ENCODE measurements around the gene FRAS1. TPM values are rescaled to one million over a fixed set of nuclear protein-coding genes. Genes with fewer than 3 reads are reported as not detected.

Gene FRAS1
- polyA plus RNA-seq, 1 donor from 2014 or later: 2.8 TPM

DNA sequence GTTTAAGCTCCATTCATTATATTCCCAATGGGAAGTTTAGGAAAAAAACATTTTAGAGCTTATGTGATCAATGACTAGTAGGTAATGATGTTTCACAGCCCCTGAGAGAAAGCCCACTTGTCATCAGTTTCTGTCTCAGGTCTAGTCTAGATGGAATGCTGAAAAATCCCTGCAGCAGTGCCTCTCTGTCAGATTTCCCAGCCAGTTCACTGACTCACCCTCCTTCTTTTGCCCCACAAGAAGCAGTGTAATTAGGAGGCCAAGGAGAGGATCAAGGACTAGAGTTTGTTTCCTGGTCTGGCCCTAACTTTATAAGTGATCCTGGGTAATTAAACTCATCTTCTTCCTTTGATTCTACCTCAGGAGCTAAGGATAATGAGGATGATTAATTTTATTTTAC lies 375.8 kb downstream of the FRAS1 start:
- Histone ChIP-seq H3K27ac (ENCODE audit: low read length) (no peak overlapping the region), H3K36me3 (ENCODE audit: insufficient read depth, low read length) (no peaks in the 10 kb centered on the region), H3K27me3 (ENCODE audit: insufficient read depth, low read depth, low read length) (no peaks in the 10 kb centered on the region), H3K9me2 (ENCODE audit: insufficient read depth, low read length) (no peaks in the 10 kb centered on the region), H3K4me2 (ENCODE audit: low read length) (no peak overlapping the region), H3F3A (ENCODE audit: insufficient read depth, low read length, poor library complexity, severe bottlenecking) (no peaks in the 10 kb centered on the region), H2AFZ (ENCODE audit: low read depth, low read length) (no peak overlapping the region), H3K79me2 (replicated peaks; ENCODE audit: insufficient read depth, low read length) (no peaks in the 10 kb centered on the region), H3K9ac (ENCODE audit: low read length) (no peak overlapping the region), H3K4me3 (ENCODE audit: low read length) (no peak overlapping the region), H4K20me1 (ENCODE audit: insufficient read depth) (no peaks in the 10 kb centered on the region), H3K9me3 (ENCODE audit: low read length) (no peaks in the 10 kb centered on the region)
- no peak for TF ChIP-seq EP300 (conservative IDR thresholded peaks at IDR 0.05; ENCODE audit: poor library complexity, severe bottlenecking)
- TF ChIP-seq SMC3 (conservative IDR thresholded peaks at IDR 0.05; ENCODE audit: poor library complexity): no peak
- TF ChIP-seq, protein P1, sequence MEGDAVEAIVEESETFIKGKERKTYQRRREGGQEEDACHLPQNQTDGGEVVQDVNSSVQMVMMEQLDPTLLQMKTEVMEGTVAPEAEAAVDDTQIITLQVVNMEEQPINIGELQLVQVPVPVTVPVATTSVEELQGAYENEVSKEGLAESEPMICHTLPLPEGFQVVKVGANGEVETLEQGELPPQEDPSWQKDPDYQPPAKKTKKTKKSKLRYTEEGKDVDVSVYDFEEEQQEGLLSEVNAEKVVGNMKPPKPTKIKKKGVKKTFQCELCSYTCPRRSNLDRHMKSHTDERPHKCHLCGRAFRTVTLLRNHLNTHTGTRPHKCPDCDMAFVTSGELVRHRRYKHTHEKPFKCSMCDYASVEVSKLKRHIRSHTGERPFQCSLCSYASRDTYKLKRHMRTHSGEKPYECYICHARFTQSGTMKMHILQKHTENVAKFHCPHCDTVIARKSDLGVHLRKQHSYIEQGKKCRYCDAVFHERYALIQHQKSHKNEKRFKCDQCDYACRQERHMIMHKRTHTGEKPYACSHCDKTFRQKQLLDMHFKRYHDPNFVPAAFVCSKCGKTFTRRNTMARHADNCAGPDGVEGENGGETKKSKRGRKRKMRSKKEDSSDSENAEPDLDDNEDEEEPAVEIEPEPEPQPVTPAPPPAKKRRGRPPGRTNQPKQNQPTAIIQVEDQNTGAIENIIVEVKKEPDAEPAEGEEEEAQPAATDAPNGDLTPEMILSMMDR (IDR thresholded peaks at IDR 0.05; ENCODE audit: poor library complexity, severe bottlenecking): no peak
- TF ChIP-seq MXI1 (conservative IDR thresholded peaks at IDR 0.05; ENCODE audit: poor library complexity, severe bottlenecking): no peak
- TF ChIP-seq TAF1 (IDR thresholded peaks at IDR 0.05; ENCODE audit: low read depth): no peak

DNA sequence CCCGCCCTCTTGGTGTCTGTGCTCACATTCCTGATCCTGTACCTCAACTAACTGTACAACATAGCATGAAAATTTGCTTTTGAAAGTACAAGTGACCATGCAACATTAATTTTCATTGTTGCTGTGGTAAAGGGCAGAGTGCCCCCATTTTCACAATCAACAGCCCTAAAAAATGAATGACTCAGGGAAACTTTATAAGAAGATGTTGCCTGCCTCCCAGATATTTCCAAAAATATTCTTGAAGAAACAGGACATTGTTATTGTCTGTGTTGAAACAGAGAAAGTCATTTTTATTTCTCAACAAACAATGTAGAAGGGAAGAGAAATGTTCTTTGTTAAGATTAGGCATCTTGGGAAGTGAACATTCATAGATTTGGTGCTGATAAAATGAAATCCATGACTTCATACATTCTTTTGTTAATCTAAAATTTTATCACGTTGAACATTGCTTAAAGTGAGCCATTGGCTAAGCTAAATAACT lies 380.5 kb downstream of the FRAS1 start:
- H3K4me2 ChIP-seq (ENCODE audit: low read length): no peak overlapping the region
- no peaks in the 10 kb centered on the region for H3K9me2 ChIP-seq (ENCODE audit: insufficient read depth, low read length)
- H3K27me3 ChIP-seq (ENCODE audit: insufficient read depth, low read depth, low read length): no peaks in the 10 kb centered on the region
- H2AFZ ChIP-seq (ENCODE audit: low read depth, low read length): no peak overlapping the region
- H4K20me1 ChIP-seq (ENCODE audit: insufficient read depth): no peaks in the 10 kb centered on the region
- no peaks in the 10 kb centered on the region for H3K36me3 ChIP-seq (ENCODE audit: insufficient read depth, low read length)
- TF ChIP-seq RAD21 (conservative IDR thresholded peaks at IDR 0.05) (no peak), SMC3 (conservative IDR thresholded peaks at IDR 0.05; ENCODE audit: poor library complexity) (no peak), POLR2AphosphoS5 (IDR thresholded peaks at IDR 0.05) (no peak), MXI1 (conservative IDR thresholded peaks at IDR 0.05; ENCODE audit: poor library complexity, severe bottlenecking) (no peak), TAF1 (IDR thresholded peaks at IDR 0.05; ENCODE audit: low read depth) (no peak), EP300 (conservative IDR thresholded peaks at IDR 0.05; ENCODE audit: poor library complexity, severe bottlenecking) (no peak), EZH2 (IDR thresholded peaks at IDR 0.05; ENCODE audit: borderline replicate concordance, insufficient read depth, low read length, poor library complexity, severe bottlenecking) (no peak)
- TF ChIP-seq, protein P1 (IDR thresholded peaks at IDR 0.05; ENCODE audit: poor library complexity, severe bottlenecking): no peak
- H3K79me2 ChIP-seq (replicated peaks; ENCODE audit: insufficient read depth, low read length): no peaks in the 10 kb centered on the region
- no peak overlapping the region for H3K4me3 ChIP-seq (ENCODE audit: low read length)
- no peak overlapping the region for H3K27ac ChIP-seq (ENCODE audit: low read length)
- peaks cover 6% of the 10 kb centered on the region for H3F3A ChIP-seq (ENCODE audit: insufficient read depth, low read length, poor library complexity, severe bottlenecking)
- H3K9ac ChIP-seq (ENCODE audit: low read length): no peak overlapping the region
- no peaks in the 10 kb centered on the region for H3K9me3 ChIP-seq (ENCODE audit: low read length)

DNA sequence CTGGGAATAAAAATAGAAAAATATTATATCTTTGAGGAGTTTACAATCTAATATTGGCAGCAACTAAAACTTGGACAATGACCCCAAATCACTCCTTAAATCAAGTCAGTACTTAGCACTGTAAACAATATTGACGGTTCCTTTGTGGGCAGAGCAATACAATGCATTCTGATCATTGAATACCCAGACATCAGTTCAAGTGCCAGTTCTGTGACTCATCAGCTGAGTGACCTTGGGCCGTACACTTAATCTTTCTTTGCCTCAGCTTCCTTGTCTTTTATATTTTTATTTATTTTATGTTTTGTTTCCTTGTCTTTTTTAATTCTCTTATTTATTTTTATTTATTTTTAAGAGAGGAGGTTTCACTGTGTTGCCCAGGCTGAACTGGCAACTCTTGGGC lies 382.2 kb downstream of the FRAS1 start:
- no peaks in the 10 kb centered on the region for H3K36me3 ChIP-seq (ENCODE audit: insufficient read depth, low read length)
- no peaks in the 10 kb centered on the region for H3K9me3 ChIP-seq (ENCODE audit: low read length)
- H3K4me3 ChIP-seq (ENCODE audit: low read length): no peak overlapping the region
- TF ChIP-seq POLR2AphosphoS5 (IDR thresholded peaks at IDR 0.05) (no peak), TAF1 (IDR thresholded peaks at IDR 0.05; ENCODE audit: low read depth) (no peak), RAD21 (conservative IDR thresholded peaks at IDR 0.05) (no peak), EP300 (conservative IDR thresholded peaks at IDR 0.05; ENCODE audit: poor library complexity, severe bottlenecking) (no peak), SMC3 (conservative IDR thresholded peaks at IDR 0.05; ENCODE audit: poor library complexity) (no peak), MXI1 (conservative IDR thresholded peaks at IDR 0.05; ENCODE audit: poor library complexity, severe bottlenecking) (no peak), EZH2 (IDR thresholded peaks at IDR 0.05; ENCODE audit: borderline replicate concordance, insufficient read depth, low read length, poor library complexity, severe bottlenecking) (no peak)
- TF ChIP-seq, protein P2, sequence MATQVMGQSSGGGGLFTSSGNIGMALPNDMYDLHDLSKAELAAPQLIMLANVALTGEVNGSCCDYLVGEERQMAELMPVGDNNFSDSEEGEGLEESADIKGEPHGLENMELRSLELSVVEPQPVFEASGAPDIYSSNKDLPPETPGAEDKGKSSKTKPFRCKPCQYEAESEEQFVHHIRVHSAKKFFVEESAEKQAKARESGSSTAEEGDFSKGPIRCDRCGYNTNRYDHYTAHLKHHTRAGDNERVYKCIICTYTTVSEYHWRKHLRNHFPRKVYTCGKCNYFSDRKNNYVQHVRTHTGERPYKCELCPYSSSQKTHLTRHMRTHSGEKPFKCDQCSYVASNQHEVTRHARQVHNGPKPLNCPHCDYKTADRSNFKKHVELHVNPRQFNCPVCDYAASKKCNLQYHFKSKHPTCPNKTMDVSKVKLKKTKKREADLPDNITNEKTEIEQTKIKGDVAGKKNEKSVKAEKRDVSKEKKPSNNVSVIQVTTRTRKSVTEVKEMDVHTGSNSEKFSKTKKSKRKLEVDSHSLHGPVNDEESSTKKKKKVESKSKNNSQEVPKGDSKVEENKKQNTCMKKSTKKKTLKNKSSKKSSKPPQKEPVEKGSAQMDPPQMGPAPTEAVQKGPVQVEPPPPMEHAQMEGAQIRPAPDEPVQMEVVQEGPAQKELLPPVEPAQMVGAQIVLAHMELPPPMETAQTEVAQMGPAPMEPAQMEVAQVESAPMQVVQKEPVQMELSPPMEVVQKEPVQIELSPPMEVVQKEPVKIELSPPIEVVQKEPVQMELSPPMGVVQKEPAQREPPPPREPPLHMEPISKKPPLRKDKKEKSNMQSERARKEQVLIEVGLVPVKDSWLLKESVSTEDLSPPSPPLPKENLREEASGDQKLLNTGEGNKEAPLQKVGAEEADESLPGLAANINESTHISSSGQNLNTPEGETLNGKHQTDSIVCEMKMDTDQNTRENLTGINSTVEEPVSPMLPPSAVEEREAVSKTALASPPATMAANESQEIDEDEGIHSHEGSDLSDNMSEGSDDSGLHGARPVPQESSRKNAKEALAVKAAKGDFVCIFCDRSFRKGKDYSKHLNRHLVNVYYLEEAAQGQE (IDR thresholded peaks at IDR 0.05; ENCODE audit: borderline replicate concordance): no peak
- TF ChIP-seq, protein P1 (IDR thresholded peaks at IDR 0.05; ENCODE audit: poor library complexity, severe bottlenecking): no peak
- H3K79me2 ChIP-seq (replicated peaks; ENCODE audit: insufficient read depth, low read length): no peaks in the 10 kb centered on the region
- no peaks in the 10 kb centered on the region for H3K27me3 ChIP-seq (ENCODE audit: insufficient read depth, low read depth, low read length)
- no peaks in the 10 kb centered on the region for H4K20me1 ChIP-seq (ENCODE audit: insufficient read depth)
- H3K27ac ChIP-seq (ENCODE audit: low read length): no peak overlapping the region
- H3K4me2 ChIP-seq (ENCODE audit: low read length): no peak overlapping the region
- peaks cover 9% of the 10 kb centered on the region for H3F3A ChIP-seq (ENCODE audit: insufficient read depth, low read length, poor library complexity, severe bottlenecking)
- no peak overlapping the region for H2AFZ ChIP-seq (ENCODE audit: low read depth, low read length)
- H3K9ac ChIP-seq (ENCODE audit: low read length): no peak overlapping the region
- H3K9me2 ChIP-seq (ENCODE audit: insufficient read depth, low read length): no peaks in the 10 kb centered on the region

Measured in neural cell (in vitro differentiated cells).